Activated naive CD4-positive, alpha-beta T cell treated with anti-CD3 and anti-CD28 coated beads, Interleukin-2, amount 50 U/mL, for 24 hours (primary cell): ENCODE results near the gene METTL26.
"Not testable (repeated sequence)": the region's sequence is repeated elsewhere in the genome, so short reads cannot be mapped to it uniquely, and the experiment has no call there.

Experiments used
- H3K27ac Mint-ChIP-seq: one replicate; pipeline ENCODE4 v1.8.0; 2021; ENCODE audit warnings: mild to moderate bottlenecking, mixed read lengths
- H3K27me3 Mint-ChIP-seq: one replicate; pipeline ENCODE4 v1.8.0; 2021; ENCODE audit warnings: mixed read lengths
- H3K36me3 Mint-ChIP-seq: one replicate; pipeline ENCODE4 v1.8.0; 2021; ENCODE audit warnings: mixed read lengths
- H3K4me1 Mint-ChIP-seq: one replicate; pipeline ENCODE4 v1.8.0; 2021; ENCODE audit warnings: mixed read lengths
- H3K4me3 Mint-ChIP-seq: one replicate; pipeline ENCODE4 v1.8.0; 2021; ENCODE audit warnings: mild to moderate bottlenecking, mixed read lengths
- H3K9me3 Mint-ChIP-seq: one replicate; pipeline ENCODE4 v1.8.0; 2021; ENCODE audit warnings: mixed read lengths

METTL26 gene

DNA sequence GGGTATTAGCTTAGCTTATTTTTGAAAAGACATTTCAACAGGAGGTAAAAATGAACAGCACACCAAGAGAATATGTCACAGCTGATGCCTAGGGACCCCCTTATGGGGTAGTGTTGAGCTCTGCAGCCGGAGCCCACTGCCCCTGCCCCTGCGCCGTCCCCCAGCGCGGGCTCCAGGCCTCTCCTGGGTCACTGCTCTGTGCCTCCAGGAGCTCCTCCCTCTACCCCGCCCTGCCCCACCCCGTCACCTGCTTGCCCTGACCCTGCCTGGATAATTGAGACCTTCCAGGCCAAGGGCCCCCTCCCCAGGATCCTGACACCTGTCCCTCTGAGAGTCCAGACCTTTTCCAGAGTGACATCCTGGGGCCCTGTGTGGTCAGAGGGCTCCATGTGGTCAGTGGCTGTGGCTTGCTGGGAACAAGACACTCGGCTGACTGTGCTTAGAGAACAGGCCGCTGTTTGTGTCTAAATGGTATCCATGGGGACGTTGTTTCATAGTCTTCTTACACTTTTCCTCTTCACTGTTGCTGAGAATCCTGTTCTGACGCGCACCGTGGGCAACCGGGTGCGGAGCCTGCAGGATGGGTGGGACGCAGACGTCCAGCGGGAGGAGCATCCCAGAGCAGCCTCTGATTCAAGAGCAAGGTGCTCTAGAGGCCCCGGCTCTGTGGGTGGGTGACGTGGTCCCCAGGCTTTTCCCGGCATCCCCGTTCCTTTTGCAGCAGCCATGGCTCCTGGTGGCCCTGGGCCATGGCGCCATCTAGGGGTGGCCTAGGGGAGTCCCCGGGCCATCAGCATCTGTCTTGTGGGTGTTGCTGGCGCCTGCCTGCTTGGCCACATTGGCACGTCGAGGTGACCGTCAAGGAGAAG lies 25.4 kb downstream of the METTL26 start:
- Mint-ChIP-seq H3K9me3 (no peaks in the 10 kb centered on the region), H3K4me3 (peak overlapping the region; percentile 44), H3K36me3 (no peaks in the 10 kb centered on the region), H3K27ac (no peak overlapping the region), H3K27me3 (no peaks in the 10 kb centered on the region), H3K4me1 (peaks cover 16% of the 10 kb centered on the region)

DNA sequence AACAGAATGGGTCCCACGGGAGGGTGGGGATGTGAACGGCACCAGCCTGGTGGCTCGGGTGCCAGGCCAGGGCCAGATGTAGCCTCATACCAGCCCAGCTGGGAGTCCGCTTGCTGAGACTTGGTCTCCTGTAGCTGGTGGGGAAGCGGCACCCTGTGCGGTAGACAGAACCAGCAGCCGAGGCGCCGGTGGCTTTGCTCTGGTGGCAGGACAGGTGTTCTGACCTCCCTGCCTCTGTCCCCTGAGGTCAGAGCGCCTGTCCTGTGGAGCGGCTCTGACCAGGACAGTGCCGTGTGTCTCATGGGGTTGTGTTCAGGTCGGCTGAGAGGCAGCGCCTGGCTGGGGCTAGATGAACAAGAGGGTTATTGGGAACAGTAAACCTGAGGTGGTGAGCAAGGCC lies 26.1 kb downstream of the METTL26 start:
- Mint-ChIP-seq H3K27me3 (no peaks in the 10 kb centered on the region), H3K36me3 (no peaks in the 10 kb centered on the region), H3K27ac (no peak overlapping the region), H3K4me1 (peaks cover 16% of the 10 kb centered on the region), H3K4me3 (no peak overlapping the region), H3K9me3 (no peaks in the 10 kb centered on the region)

DNA sequence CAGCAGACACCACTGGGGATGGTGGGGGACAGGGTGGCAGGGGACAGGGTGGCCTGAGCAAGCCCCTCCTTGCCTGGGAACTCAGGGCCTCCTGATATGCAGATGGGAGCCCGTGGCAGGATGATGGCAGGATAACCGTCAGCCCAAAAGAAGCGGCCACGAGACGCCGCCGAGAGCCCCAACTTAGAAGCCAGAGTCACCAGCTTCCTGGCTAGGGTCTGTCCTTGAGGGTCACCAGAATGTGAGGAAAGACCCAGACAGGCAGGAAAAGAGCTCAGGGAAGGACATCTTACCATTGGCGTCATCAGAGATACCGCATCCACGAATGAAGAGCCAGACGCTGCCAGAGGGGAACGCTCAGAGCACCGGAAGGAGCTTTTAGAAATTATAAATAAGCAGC lies 26.8 kb downstream of the METTL26 start:
- H3K9me3 Mint-ChIP-seq, result no peaks in the 10 kb centered on the region
- H3K4me1 Mint-ChIP-seq, result peaks cover 16% of the 10 kb centered on the region
- H3K4me3 Mint-ChIP-seq, result no peak overlapping the region
- H3K27ac Mint-ChIP-seq, result no peak overlapping the region
- H3K27me3 Mint-ChIP-seq, result no peaks in the 10 kb centered on the region
- H3K36me3 Mint-ChIP-seq, result no peaks in the 10 kb centered on the region

DNA sequence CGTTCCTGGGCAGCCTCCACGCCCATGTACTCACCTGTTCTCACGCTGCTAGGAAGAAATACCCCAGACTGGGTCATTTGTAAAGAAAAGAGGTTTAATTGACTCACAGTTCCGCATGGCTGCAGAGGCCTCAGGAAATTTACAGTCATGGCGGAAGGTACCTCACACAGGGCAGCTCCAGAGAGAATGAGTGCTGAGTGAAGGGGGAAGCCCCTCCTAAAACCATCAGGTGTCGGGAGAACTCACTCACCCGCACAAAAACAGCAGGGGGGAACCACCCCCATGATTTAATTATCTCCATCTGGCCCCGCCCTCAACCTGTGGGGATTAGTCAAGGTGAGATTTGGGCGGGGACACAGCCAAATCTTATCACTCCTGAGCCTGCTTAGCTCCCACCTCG lies 28.1 kb downstream of the METTL26 start:
- H3K27me3 Mint-ChIP-seq, result no peaks in the 10 kb centered on the region
- no peaks in the 10 kb centered on the region for H3K36me3 Mint-ChIP-seq
- H3K27ac Mint-ChIP-seq, result peak overlapping the region; percentile 17
- H3K9me3 Mint-ChIP-seq, result no peaks in the 10 kb centered on the region
- peaks cover 20% of the 10 kb centered on the region for H3K4me1 Mint-ChIP-seq
- H3K4me3 Mint-ChIP-seq, result no peak overlapping the region

DNA sequence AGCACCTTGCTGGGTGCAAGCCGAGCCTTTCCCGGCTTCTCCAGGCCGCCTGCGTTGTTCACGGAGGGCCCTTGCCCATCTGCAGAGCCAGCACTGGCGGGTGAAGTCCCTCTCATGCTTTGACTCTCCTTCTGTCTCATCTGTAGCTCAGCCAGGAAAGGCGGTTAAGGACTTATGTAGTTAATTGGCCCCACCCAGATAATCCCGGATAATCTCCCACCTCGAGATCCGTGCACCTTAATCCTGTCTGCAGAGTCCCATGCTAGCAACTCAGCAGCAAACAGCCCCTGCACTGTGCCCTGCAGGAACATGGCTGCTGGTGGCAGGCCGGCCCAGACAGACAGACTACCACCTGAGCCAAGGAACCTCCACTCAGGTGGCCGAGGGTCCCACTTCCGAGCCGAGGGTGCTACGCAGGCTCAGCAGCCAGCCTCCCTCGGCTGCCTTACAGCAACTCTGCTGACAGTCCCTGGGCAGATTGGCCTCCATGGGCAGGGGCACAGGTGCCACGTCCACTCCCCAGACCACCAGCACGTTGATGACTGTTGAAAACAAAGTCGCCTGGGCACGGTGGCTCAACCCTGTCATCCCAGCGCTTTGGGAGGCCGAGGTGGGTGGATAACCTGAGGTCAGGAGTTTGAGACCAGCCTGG lies 29.3 kb downstream of the METTL26 start:
- Mint-ChIP-seq H3K36me3 (no peaks in the 10 kb centered on the region), H3K27me3 (no peaks in the 10 kb centered on the region), H3K9me3 (no peaks in the 10 kb centered on the region), H3K27ac (no peak overlapping the region), H3K4me1 (peaks cover 25% of the 10 kb centered on the region), H3K4me3 (no peak overlapping the region)

DNA sequence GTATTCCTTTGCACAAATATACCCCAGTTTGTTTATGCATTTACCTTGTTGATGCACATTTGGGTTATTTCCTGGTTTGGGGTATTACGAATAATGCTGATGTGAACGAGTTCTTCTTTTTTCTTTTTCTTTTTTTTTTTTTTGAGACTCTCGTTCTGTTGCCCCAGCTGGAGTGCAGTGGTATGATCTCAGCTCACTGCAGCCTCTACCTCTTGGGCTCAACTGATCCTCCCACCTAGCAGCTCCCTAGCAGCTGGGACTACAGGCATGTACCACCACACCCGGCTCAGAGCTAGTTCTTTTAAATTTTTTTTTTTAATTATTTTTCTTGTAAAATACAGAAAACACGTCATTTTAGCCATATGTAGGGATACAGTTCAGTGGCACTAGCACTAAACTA lies 32.2 kb downstream of the METTL26 start:
- Mint-ChIP-seq H3K9me3 (no peaks in the 10 kb centered on the region), H3K4me1 (peaks cover 16% of the 10 kb centered on the region), H3K4me3 (no peak overlapping the region), H3K36me3 (no peaks in the 10 kb centered on the region), H3K27ac (no peak overlapping the region), H3K27me3 (no peaks in the 10 kb centered on the region)

DNA sequence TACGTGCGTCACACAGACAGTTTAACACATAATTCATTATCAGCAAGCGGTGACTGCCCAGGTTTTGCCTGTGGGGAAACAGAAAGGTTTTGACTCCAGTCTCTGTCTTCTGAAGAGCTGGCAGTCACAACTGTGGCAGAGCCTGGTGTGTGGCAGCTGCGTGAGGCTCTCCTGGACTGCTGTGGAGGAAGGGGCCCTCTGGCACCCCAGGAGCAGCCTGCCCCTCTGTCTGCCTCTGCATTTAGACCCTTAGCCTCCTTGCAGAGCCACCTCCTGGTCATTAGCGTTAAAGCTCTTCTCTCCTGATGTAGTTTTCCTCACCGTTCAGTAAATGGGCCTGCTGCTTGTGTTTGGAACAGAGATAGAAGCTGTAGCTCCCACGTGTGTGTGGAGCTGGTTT lies 35.3 kb downstream of the METTL26 start:
- Mint-ChIP-seq H3K9me3 (no peaks in the 10 kb centered on the region), H3K36me3 (no peaks in the 10 kb centered on the region), H3K27ac (no peak overlapping the region)

DNA sequence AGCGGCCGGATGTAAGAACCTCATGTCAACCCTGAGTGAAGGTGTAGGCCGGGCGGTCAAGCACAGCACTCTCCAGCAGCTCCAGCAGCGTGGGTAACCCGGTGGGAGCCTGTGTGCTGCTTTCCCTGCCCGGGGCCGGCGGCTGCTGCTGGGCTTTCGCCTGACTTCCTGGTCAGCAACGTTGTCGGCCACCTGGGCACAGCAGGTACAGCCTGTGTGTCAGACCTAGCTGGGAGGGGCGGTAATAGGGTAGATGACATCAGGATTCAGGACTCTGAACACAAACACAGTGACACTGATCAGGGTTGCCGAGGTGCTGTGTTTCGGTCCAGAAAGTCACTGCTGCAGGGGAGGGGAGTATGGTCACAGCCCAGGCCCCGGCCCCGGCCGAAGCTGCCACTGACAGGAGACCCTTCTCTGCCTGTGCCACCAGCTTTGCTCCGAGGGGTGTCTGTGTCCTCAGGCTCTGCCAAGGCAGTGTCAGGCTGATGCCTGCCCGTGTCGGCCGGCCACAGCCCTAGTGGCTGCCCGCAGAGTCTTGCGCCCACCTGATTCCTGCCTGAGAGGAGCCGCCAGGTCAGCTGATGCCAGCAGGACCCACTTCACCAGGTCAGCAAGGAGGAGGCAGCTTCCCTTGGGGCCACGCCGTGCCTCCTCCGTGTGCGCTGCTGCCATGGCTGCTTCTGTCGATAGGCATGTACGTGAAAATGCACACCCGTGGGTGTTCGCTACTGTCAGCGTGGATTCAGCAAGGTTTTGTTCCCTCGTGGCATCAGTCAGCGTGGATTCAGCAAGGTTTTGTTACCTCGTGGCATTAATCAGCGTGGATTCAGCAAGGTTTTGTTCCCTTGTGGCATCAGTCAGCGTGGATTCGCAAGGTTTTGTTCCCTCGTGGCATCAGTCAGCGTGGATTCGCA lies 37.0 kb downstream of the METTL26 start:
- H3K27me3 Mint-ChIP-seq, result no peaks in the 10 kb centered on the region
- no peaks in the 10 kb centered on the region for H3K36me3 Mint-ChIP-seq
- no peaks in the 10 kb centered on the region for H3K9me3 Mint-ChIP-seq
- H3K4me3 Mint-ChIP-seq, result no peak overlapping the region
- H3K27ac Mint-ChIP-seq, result no peak overlapping the region
- peaks cover 19% of the 10 kb centered on the region for H3K4me1 Mint-ChIP-seq

More for the DNA sequence above, 35.3 kb downstream of the METTL26 start:
- H3K4me1 Mint-ChIP-seq, result peaks cover 14% of the 10 kb centered on the region
- no peaks in the 10 kb centered on the region for H3K27me3 Mint-ChIP-seq
- H3K4me3 Mint-ChIP-seq, result no peak overlapping the region

DNA sequence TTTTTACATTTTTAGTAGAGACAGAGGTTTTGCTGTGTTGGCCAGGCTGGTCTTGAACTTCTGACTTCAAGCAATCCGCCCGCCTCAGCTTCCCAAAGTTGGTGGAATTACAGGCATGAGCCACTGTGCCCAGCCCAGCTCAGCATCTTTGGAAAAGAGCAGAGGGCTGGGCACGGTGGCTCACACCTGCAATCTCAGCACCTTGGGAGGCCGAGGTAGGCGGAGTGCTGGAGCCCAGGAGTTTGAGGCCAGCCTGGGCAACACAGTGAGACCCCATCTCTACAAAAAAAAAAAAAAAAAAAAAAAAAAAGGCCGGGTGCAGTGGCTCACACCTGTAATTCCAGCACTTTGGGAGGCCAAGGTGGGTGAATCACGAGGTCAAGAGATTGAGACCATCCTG lies 38.5 kb downstream of the METTL26 start:
- not testable (repeated sequence) for H3K4me3 Mint-ChIP-seq, H3K27ac Mint-ChIP-seq, H3K36me3 Mint-ChIP-seq, H3K27me3 Mint-ChIP-seq, H3K9me3 Mint-ChIP-seq
- peaks cover 19% of the 10 kb centered on the region for H3K4me1 Mint-ChIP-seq

DNA sequence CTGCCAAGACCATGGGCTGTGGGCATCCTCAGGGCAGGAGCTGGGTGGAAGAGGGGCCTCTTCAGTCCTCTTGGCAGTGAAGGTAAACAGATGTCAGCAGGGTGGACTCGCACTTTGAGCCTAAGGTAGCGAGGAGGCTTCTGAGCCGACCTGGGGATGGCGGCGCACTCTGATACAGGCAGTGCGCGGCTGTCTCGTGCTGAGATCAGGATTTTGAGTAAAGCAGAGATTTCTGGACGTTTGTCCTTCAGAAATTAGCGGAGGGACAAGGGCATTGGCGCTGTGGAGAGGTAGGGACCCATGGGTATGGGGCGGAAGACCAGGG lies 39.4 kb downstream of the METTL26 start:
- no peaks in the 10 kb centered on the region for H3K36me3 Mint-ChIP-seq
- no peaks in the 10 kb centered on the region for H3K9me3 Mint-ChIP-seq
- no peak overlapping the region for H3K4me3 Mint-ChIP-seq
- H3K27ac Mint-ChIP-seq, result peak overlapping the region; percentile 32
- no peaks in the 10 kb centered on the region for H3K27me3 Mint-ChIP-seq
- peaks cover 26% of the 10 kb centered on the region for H3K4me1 Mint-ChIP-seq

DNA sequence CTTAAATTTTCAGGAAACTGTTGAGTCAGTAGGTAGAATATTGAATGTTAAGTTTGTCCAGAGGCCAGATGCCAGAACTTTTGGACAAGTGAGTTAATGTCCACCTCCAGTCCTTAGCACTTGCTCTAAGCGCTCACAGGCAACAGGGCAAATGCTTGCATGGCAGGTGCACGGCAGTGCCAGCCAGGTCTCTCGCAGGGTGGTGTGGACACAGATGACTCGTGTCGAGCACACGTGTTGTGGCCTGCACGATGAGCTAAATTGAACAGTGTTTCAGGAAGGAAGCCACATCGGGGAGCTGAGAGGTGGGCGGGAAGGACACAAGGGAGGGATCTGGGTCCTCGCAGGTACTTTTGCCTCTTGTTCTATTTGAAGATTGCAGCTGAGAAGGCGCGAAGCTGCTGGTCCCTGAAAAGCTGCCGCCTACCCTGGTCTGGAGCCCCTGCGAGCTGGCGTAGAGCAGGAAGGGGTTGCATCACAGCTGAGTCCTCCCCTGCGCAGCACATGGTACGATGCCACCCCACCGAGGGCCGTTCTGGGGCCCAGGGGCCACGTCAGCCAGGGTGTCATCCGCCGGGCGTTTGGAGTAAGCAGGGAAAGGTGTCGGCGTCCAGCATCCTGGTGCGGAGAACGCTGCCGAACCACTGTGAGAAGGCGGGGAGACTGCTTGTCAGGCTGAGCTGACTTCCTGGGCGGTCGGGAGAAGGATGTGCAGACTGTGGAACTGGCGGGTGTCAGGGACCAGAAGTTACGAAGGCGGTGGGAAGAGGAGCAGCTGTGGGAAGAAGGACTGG lies 40.0 kb downstream of the METTL26 start:
- no peaks in the 10 kb centered on the region for H3K9me3 Mint-ChIP-seq
- H3K27me3 Mint-ChIP-seq, result no peaks in the 10 kb centered on the region
- H3K4me3 Mint-ChIP-seq, result no peak overlapping the region

DNA sequence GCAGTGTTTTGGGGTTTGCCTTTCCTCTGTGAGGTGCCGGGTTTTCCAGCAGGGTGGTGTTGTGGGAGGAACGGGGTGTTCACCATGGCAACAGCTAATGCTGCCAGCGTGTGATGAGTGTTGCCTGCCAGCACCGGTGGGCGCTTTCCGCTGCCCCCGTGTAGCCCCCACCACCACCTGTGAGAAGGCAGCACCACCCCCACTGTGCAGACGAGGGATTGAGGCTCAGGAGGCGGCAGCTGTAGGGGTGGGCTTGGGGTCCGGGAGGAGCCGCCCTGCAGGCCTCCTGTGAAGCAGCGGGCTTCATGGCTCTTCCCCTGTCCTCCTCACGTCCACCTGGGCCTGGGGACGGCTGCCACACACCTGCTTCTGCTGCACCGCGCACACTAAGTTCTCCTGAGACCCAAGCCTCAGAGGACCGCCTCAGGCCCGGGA lies 41.0 kb downstream of the METTL26 start:
- Mint-ChIP-seq H3K27me3 (no peaks in the 10 kb centered on the region), H3K4me1 (peaks cover 36% of the 10 kb centered on the region), H3K4me3 (no peak overlapping the region), H3K27ac (no peak overlapping the region), H3K9me3 (no peaks in the 10 kb centered on the region), H3K36me3 (no peaks in the 10 kb centered on the region)

More for the DNA sequence above, 40.0 kb downstream of the METTL26 start:
- Mint-ChIP-seq H3K4me1 (peaks cover 28% of the 10 kb centered on the region), H3K36me3 (no peaks in the 10 kb centered on the region), H3K27ac (peak overlapping the region; percentile 32)

DNA sequence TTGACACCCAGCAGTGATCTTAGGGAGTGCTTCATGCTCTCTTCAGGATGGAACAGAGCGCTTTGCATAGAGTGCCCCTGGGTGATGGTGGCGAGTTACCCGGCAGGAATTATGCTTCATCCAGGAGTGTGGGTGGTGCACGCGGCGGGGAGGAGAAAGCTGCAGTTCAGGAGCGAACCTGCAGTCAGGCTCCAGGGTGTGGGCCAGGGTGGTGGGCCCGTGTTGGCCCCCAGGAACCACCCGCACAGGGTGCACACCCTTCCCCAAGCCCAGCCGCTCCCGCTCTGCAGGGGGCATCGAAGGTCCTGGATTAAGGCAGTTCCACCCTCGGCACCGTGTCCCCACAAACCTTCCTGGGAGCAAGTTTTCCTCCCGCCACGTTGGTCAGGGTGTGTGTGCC lies 42.3 kb downstream of the METTL26 start:
- H3K27me3 Mint-ChIP-seq, result no peaks in the 10 kb centered on the region
- no peaks in the 10 kb centered on the region for H3K9me3 Mint-ChIP-seq
- H3K4me1 Mint-ChIP-seq, result peaks cover 36% of the 10 kb centered on the region
- no peaks in the 10 kb centered on the region for H3K36me3 Mint-ChIP-seq
- H3K27ac Mint-ChIP-seq, result no peak overlapping the region
- no peak overlapping the region for H3K4me3 Mint-ChIP-seq

DNA sequence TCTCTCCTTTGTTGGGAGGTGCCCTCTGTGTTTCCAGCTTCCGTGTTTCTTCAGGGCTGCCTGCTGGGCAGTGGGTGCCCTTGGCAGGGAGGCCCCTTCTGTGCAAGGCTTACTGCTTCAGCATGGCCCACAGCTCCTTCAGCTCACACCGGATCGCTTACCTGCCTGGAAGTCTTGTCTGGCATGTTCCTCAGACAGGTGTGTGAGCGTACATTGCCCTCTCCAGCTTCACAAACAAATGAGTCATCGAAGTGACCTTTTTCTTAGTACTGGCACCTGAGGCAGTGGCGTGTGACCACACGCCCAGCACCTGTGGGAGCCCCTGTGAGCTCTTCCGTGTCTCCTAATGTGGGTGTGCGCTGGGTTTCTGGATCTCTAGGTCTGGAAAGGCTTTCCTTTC lies 42.7 kb downstream of the METTL26 start:
- no peak overlapping the region for H3K27ac Mint-ChIP-seq
- H3K4me1 Mint-ChIP-seq, result peaks cover 36% of the 10 kb centered on the region
- H3K9me3 Mint-ChIP-seq, result no peaks in the 10 kb centered on the region
- no peaks in the 10 kb centered on the region for H3K27me3 Mint-ChIP-seq
- no peak overlapping the region for H3K4me3 Mint-ChIP-seq
- H3K36me3 Mint-ChIP-seq, result no peaks in the 10 kb centered on the region
